ENCODE measurements around the gene KIF2B. TPM values are rescaled to one million over a fixed set of nuclear protein-coding genes. Genes with fewer than 3 reads are reported as not detected.
"Not testable (repeated sequence)": the region's sequence is repeated elsewhere in the genome, so short reads cannot be mapped to it uniquely, and the experiment has no call there.

The KIF2B gene
- total RNA-seq, 1 experiment from 2014 or later: not detected

GRCh38 chr17:53818929-53819328, 3.8 kb upstream of the KIF2B start:
- ChIA-PET CTCF (interaction anchor here (0.7 to 1.4 kb wide), 3 partner anchors 11 to 1695 kb away, joined by 3 to 4 read pairs (median 3); no protein-coding TSS in a partner anchor), POLR2A (no interaction called here)
- no peaks in the 10 kb centered on the region for H3K36me3 Mint-ChIP-seq (ENCODE audit: insufficient read depth, unreplicated experiment)
- BruUV-seq (replicated peaks): no TSS peak
- DNase-seq (ENCODE audit: unreplicated experiment): no peak
- no peaks in the 10 kb centered on the region for H3K4me1 Mint-ChIP-seq (ENCODE audit: insufficient read depth, unreplicated experiment)
- no peaks in the 10 kb centered on the region for H3K9me3 Mint-ChIP-seq (ENCODE audit: unreplicated experiment)
- TF ChIP-seq CTCF (IDR thresholded peaks at IDR 0.05; ENCODE audit: unreplicated experiment): no peak
- intact Hi-C loops (cut with micrococcal nuclease): no loop called here
- no peak overlapping the region for H3K4me3 Mint-ChIP-seq (ENCODE audit: unreplicated experiment)
- no peaks in the 10 kb centered on the region for H3K27me3 Mint-ChIP-seq (ENCODE audit: insufficient read depth, unreplicated experiment)
- H3K27ac Mint-ChIP-seq (ENCODE audit: low read depth, unreplicated experiment): no peak overlapping the region

GRCh38 chr17:53819956-53820355, 2.8 kb upstream of the KIF2B start:
- no peak overlapping the region for H3K27ac Mint-ChIP-seq (ENCODE audit: low read depth, unreplicated experiment)
- no peak overlapping the region for H3K4me3 Mint-ChIP-seq (ENCODE audit: unreplicated experiment)
- TF ChIP-seq CTCF (IDR thresholded peaks at IDR 0.05; ENCODE audit: unreplicated experiment): no peak
- no peaks in the 10 kb centered on the region for H3K36me3 Mint-ChIP-seq (ENCODE audit: insufficient read depth, unreplicated experiment)
- intact Hi-C loops (cut with micrococcal nuclease): no loop called here
- H3K9me3 Mint-ChIP-seq (ENCODE audit: unreplicated experiment): no peaks in the 10 kb centered on the region
- no peaks in the 10 kb centered on the region for H3K27me3 Mint-ChIP-seq (ENCODE audit: insufficient read depth, unreplicated experiment)
- no TSS peak for BruUV-seq (replicated peaks)
- H3K4me1 Mint-ChIP-seq (ENCODE audit: insufficient read depth, unreplicated experiment): no peaks in the 10 kb centered on the region
- ChIA-PET POLR2A (interaction anchor here (0.7 kb wide), 1 partner anchor 191 kb away, joined by 3 read pairs; no protein-coding TSS in a partner anchor), CTCF (interaction anchor here (0.6 to 0.7 kb wide), 2 partner anchors 12 to 1223 kb away, joined by 3 to 4 read pairs; no protein-coding TSS in a partner anchor)
- DNase-seq (ENCODE audit: unreplicated experiment): no peak

GRCh38 chr17:53823341-53824050, 769 bp downstream of the KIF2B start:
- intact Hi-C loops (cut with micrococcal nuclease): no loop called here
- ChIA-PET CTCF (interaction anchor here (0.7 kb wide), 1 partner anchor 1912 kb away, joined by 3 read pairs; no protein-coding TSS in a partner anchor), POLR2A (no interaction called here)
- no peak for DNase-seq (ENCODE audit: unreplicated experiment)
- Mint-ChIP-seq H3K27me3 (ENCODE audit: insufficient read depth, unreplicated experiment) (no peaks in the 10 kb centered on the region), H3K27ac (ENCODE audit: low read depth, unreplicated experiment) (no peak overlapping the region), H3K4me3 (ENCODE audit: unreplicated experiment) (no peak overlapping the region), H3K9me3 (ENCODE audit: unreplicated experiment) (no peaks in the 10 kb centered on the region), H3K4me1 (ENCODE audit: insufficient read depth, unreplicated experiment) (no peaks in the 10 kb centered on the region), H3K36me3 (ENCODE audit: insufficient read depth, unreplicated experiment) (no peaks in the 10 kb centered on the region)
- TF ChIP-seq CTCF (IDR thresholded peaks at IDR 0.05; ENCODE audit: unreplicated experiment): no peak
- BruUV-seq (replicated peaks): no TSS peak

GRCh38 chr17:53834771-53835170, 12.0 kb downstream of the KIF2B start:
- POLR2A ChIA-PET: interaction anchor here (0.6 kb wide), 1 partner anchor 208 kb away, joined by 4 read pairs; no protein-coding TSS in a partner anchor
- H3K27me3 Mint-ChIP-seq (ENCODE audit: insufficient read depth, unreplicated experiment); H3K4me3 Mint-ChIP-seq (ENCODE audit: unreplicated experiment); BruUV-seq (replicated peaks); H3K36me3 Mint-ChIP-seq (ENCODE audit: insufficient read depth, unreplicated experiment); DNase-seq (ENCODE audit: unreplicated experiment); H3K27ac Mint-ChIP-seq (ENCODE audit: low read depth, unreplicated experiment); H3K9me3 Mint-ChIP-seq (ENCODE audit: unreplicated experiment); CTCF ChIA-PET: not testable (repeated sequence)
- intact Hi-C loops (cut with micrococcal nuclease): loop anchor here (5.0 to 10.0 kb wide), 4 partner anchors 207 to 1060 kb away; no protein-coding TSS in a partner anchor
- peaks cover 22% of the 10 kb centered on the region for H3K4me1 Mint-ChIP-seq (ENCODE audit: insufficient read depth, unreplicated experiment)
